ENCODE results near the gene INTS7.

GRCh38 chr1:212070720-212071302, 35.5 kb upstream of the INTS7 start:
- TF ChIP-seq, protein P1, sequence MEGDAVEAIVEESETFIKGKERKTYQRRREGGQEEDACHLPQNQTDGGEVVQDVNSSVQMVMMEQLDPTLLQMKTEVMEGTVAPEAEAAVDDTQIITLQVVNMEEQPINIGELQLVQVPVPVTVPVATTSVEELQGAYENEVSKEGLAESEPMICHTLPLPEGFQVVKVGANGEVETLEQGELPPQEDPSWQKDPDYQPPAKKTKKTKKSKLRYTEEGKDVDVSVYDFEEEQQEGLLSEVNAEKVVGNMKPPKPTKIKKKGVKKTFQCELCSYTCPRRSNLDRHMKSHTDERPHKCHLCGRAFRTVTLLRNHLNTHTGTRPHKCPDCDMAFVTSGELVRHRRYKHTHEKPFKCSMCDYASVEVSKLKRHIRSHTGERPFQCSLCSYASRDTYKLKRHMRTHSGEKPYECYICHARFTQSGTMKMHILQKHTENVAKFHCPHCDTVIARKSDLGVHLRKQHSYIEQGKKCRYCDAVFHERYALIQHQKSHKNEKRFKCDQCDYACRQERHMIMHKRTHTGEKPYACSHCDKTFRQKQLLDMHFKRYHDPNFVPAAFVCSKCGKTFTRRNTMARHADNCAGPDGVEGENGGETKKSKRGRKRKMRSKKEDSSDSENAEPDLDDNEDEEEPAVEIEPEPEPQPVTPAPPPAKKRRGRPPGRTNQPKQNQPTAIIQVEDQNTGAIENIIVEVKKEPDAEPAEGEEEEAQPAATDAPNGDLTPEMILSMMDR (IDR thresholded peaks at IDR 0.05; ENCODE audit: poor library complexity), result peak; percentile 88
- no peak for TF ChIP-seq EZH2 (IDR thresholded peaks at IDR 0.05; ENCODE audit: borderline replicate concordance)
